ENCODE measurements around the gene PDGFD. TPM values are rescaled to one million over a fixed set of nuclear protein-coding genes. Genes with fewer than 3 reads are reported as not detected.

PDGFD gene
- total RNA-seq, 1 experiment from 2014 or later: 38.6 TPM

- DNase-seq (ENCODE audit: low read depth): no peak
Measured at GRCh38 chr11:103887001-103887658, 276.8 kb downstream of the PDGFD start.

GRCh38 chr11:103883856-103884255 is 280.1 kb downstream of the PDGFD start:
- DNase-seq (ENCODE audit: low read depth): no peak

DNA sequence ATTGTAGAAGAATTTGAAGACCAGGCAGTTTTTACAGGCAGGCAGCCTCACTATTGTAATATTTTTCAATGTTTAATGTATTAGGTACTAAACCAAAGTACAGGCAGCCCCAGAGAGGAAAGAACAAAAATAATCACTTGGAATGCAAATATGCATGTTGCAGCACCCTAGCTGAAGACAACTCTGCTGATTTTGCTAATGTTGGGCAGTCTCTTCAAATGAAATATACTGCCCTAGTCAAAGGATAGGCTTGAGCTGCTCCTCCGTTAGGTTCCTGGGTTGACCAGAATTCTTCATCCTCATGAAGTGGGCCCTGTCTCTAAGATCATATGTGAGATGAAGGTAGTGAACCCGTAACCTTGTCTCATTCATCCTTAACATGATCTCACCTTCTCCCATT is 280.7 kb downstream of the PDGFD start:
- no peak for DNase-seq (ENCODE audit: low read depth)

- DNase-seq (ENCODE audit: low read depth): no peak
Measured at GRCh38 chr11:103881584-103881983, 282.4 kb downstream of the PDGFD start.

- DNase-seq (ENCODE audit: low read depth): no peak
Measured at GRCh38 chr11:103880968-103881367, 283.0 kb downstream of the PDGFD start.

GRCh38 chr11:103878646-103879045 is 285.3 kb downstream of the PDGFD start:
- no peak for DNase-seq (ENCODE audit: low read depth)

- peak; percentile 63 for DNase-seq (ENCODE audit: low read depth)
Measured at GRCh38 chr11:103877221-103877620, 286.7 kb downstream of the PDGFD start.

DNA sequence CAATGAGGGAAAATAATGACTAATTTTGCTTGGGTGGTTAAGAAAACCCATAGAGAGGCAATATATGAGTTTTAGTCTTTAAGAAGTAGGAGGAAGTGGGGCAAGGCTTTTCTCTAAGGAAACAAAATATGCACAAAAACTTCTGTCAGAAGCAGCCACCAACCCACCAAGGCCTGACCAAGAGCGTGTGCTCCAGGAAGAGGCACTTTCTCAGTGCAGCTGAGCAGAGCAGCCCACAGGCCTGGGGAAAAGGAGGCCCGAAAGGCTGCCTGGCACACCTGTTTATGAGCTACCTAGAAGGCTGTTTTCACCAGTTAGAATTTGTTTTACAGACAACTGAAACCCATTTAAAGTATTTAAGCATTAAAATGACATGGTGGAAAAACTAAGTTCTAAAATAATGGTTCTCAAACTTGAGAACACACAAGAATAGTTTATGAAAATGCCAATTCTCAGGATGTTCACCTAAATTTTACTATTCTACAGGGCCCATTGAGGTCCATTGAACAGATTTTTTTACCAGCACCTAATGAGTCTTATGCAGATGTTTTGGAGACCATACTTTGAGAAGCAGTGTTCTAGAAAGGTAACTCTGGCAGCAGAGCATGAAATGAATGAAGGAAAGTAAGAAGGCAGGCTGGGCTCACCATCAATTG is 288.0 kb downstream of the PDGFD start:
- no peak for DNase-seq (ENCODE audit: low read depth)

DNA sequence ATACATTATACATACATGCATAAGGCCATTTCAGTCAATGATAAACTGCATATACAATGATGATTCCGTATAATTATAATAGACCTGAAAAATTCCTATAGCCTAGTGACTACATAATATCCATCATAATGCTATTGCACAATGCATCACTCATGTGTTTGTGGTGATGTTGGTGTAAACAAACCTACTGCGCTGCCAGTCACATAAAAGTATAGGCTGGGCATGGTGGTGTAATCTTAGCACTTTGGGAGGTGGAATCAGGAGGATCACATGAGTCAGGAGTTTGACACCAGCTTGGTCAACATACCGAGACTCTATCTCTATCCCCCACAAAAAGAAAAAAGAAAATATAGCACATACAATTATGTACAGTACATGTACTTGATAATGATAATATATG is 291.2 kb downstream of the PDGFD start:
- no peak for DNase-seq (ENCODE audit: low read depth)

GRCh38 chr11:103871923-103872551 is 291.9 kb downstream of the PDGFD start:
- no peak for DNase-seq (ENCODE audit: low read depth)

DNA sequence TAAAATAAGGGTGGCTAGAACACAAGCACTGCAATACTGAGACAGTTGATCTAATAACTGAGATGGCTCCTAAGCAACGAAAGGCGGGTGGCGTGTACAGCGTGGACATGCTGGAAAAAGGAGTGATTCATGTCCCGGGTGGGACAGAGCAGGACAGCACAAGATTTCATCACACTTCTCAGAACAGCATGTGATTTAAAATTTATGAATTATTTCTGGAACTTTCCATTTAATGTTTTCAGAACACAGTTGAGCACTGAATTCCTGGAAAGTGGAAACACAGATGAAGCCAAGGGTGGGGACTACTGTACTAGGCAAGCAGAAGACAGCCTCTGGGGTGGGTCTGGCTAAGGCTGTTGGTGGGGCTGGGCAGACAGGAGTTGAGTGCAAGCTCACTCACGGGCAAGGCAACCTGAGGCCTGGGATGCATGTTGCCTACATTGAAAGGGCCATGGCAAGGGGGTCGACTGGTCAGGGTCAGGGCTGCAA is 293.1 kb downstream of the PDGFD start:
- DNase-seq (ENCODE audit: low read depth): no peak

DNA sequence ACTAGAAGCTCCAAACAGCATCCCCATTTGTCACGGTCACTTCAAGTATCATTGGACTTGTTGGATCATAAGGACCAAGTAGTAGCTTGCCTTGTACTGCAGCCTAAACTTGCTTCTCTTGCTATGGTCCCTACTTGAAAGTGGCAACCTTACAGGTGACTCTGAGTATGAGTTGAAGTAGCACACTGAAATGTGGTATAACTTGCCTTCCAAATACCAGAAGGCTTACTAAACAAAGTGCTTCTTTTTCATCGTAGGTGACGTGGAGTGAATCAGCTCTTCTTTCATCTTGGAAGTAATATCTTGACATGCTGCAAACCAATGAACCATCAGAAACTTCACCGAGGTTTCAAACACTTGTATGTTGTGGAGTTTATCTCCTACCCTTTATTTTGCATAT is 296.5 kb downstream of the PDGFD start:
- no peak for DNase-seq (ENCODE audit: low read depth)

GRCh38 chr11:103863497-103863896 is 300.4 kb downstream of the PDGFD start:
- DNase-seq (ENCODE audit: low read depth): peak; percentile 22

DNA sequence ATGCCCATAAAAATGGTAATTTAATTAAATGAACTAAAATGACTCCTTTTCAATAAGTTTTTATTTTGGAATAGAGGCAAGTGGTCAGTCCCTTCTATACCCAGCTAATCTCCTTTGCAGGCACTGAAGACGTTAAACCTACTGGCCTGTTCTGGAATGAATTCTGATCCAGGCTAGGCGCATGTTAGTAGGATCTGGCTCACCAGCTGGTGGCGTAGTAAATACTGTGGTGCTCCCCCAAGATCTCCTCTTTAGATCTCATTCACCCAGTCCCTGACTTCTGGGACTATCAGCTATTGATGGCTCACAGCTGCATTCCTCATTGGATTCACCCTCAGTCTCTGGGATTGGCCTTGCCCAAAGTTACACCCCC is 301.2 kb downstream of the PDGFD start:
- no peak for DNase-seq (ENCODE audit: low read depth)

DNA sequence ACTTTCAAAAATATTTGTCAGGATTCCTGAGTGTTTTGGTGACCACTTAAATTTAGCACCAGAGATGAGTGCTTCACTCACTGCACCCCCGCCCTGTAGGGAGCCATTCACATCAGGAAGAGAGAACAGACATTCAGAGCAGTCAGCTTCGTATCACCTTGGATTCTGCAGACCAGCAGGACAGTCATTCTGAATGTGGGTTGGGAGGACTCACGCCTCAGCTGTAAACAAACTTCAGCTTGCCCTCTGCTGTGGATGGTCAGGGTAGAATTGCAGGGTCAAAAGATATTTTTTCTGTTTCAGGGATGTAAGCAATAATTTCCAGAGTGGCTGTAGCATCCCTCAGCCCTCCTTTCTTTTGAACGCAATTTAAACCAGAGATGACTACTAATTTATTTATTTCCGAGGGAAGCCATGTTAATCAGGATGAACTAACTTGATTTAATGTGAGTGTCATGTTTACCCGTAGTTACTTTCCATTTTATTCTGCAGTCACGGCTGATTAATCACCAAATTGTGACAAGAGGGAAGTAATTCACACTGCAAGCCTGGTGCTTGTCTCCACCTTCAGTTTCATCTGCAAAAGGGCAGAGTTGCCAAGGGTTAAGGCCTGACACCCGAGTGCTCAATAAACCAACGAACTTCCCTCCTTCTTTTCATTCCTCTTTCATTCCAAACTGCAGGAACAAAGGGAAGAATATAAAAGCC is 301.7 kb downstream of the PDGFD start:
- DNase-seq (ENCODE audit: low read depth): peak; percentile 14

Other genes starting within 250 kb of the PDGFD start
- not detected in 2 replicates for gene DDI1, start 127.5 kb downstream of the PDGFD start, total RNA-seq (2014; rRNA removed; shearing (Covaris generic))